NK-92 (cell line): ENCODE measurements around the gene SERPINB13.

ENCODE experiments used
- DNase-seq: peaks from one replicate; lab custom pipeline; 2025; ENCODE audit not compliant: unreplicated experiment; lab: John Stamatoyannopoulos, UW

Gene SERPINB13

GRCh38 chr18:63586966-63587365, at the start of gene SERPINB13:
Gene SERPINB13 (plus strand): TSS chr18:63587343. CDS start chr18:63588668, 1,325 bp downstream.
- DNase-seq: no peak

- DNase-seq: no peak
These were observed 47.1 kb upstream of the SERPINB13 start for GRCh38 chr18:63539904-63540510.

- DNase-seq: no peak
These were observed 45.1 kb upstream of the SERPINB13 start, which contains the start of gene SERPINB12 for GRCh38 chr18:63542069-63542468. Gene SERPINB12 (plus strand): TSS chr18:63542369. CDS start chr18:63556160, 13,791 bp downstream.

- DNase-seq: no peak
These were observed 43.1 kb upstream of the SERPINB13 start for GRCh38 chr18:63544017-63544416.

GRCh38 chr18:63545000-63545399, 42.1 kb upstream of the SERPINB13 start:
- DNase-seq: no peak

- DNase-seq: no peak
These were observed 37.1 kb upstream of the SERPINB13 start for GRCh38 chr18:63550068-63550467.

GRCh38 chr18:63551769-63552168, 35.4 kb upstream of the SERPINB13 start:
- no peak for DNase-seq

DNA sequence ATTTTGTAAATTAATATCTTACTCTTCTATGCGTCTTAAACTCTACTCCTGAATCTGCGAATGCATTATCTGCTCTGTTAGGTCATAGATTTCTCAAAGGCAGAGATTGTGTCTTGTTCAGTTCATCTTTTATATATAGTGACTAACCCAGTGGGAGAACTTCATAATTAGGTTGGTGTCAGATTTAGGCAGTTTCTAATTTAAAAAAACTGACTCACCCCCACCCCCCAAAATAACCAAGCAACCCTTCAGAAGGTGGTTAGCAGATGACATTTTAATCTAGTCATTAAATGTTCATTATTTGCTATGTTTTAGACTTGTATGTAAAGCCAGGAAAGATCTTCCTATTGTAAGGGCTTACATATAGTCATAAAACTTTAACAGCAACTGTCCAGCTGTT, 34.6 kb upstream of the SERPINB13 start:
- no peak for DNase-seq

DNA sequence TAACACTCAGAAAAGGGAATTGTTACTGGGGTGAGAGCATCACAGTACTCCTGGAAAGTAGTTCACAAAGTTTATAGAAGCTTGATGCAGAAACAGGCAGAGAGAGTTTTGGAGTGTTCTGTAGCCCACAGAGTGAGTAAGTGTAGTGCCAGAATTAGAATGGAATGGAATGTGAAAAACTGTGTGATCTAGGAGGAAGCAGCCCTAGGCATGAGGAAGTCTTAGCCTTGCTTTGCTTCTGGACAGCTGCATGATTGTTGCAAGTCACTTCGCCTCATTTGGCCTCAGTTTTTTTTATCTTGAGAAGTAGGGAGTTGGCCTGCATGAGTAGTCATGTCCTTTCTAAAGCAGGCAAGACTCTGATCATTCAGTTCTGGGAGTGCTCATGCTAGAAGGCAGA, 34.1 kb upstream of the SERPINB13 start:
- no peak for DNase-seq

DNA sequence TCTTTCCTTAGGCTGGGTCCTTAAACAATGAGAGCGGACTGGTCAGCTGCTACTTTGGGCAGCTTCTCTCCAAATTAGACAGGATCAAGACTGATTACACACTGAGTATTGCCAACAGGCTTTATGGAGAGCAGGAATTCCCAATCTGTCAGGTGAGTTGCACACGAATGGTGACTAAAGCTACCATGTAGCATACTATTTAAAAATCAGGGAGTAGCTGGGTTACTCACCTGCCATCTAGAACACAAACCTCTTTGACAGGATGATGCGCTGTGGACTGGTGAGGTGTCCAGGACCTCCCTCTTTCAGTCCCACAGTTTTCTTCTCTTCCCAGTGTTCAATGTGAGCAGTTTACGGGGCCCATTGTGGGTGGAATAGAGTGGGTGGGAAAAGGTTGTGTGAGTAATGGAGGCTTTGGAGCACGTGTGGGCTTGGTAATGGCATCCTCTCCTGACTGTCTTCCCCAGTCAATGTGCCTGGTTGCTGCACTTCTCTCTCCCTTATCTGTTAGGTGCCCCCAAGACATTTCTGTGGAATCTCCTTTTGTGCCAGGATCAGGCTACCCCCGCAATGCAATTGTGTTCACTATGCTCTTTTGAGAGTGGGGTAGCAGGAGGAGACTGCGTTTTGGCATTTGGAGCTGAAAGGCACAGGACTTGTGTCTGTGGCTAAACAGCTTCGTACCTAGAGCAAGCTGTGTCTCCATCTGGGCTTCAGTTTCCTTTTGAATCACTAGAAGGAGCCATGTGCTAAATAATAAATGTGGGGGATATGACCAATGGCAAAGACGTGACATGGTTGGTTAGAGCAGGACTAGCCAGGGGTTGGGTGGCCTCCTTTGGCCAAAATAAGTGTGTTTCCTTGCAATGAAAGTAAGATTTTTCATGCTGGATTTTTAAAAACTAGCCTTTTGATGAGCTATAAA, 27.3 kb upstream of the SERPINB13 start:
- DNase-seq: no peak

- DNase-seq: no peak
These were observed 24.9 kb upstream of the SERPINB13 start for GRCh38 chr18:63562284-63562683.

DNA sequence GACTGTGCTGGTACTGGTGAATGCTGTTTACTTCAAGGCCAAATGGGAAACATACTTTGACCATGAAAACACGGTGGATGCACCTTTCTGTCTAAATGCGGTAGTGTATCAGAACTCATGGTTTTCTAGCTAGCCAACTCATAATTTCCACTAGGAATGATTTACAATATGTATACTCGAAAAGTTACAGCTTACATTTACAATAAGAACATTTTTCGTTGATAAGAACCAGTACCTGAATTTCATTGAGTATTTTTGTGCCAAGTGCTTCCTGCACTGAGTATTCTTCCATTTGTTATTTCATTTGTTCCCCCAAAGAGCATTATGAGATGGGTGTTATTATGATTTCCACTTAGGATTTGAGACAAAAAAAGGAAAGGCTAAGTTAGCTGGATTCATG, 23.1 kb upstream of the SERPINB13 start:
- no peak for DNase-seq

- DNase-seq: no peak
These were observed 22.6 kb upstream of the SERPINB13 start for GRCh38 chr18:63564561-63564960.

DNA sequence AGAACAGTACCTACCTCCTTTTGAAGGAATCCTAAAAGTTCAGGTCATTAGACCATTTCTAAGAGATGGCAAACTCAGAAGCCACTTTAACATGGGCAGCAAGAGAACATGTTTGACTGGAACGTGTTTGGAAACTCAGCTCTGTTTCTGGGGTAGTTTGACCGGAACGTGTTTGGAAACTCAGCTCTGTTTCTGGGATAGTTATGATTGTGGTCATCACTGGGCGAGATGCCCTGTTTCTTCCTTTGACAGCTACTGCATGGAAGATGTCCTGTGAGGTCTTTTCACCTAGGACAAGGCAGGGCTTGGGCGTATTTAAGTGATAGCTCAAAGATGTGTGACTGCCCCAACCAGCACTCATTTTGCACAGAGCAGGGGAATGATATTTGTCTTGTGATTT, 19.9 kb upstream of the SERPINB13 start:
- DNase-seq: no peak

DNA sequence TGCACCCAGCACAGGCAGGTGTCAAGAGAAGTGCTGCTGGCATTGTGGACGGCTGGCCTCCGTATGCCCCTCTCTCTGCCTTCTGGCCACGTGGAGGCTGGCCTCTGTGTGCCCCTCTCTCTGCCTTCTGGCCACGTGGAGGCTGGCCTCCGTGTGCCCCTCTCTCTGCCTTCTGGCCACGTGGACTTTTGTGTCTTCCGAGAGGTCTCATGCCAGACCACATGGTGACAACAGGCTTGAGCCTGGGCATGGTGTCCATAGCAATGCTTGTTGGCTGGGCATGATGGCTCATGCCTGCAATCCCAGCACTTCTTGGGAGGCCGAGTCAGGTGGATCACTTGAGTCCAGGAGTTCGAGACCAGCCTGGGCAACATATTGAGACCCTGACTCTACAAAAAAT, 19.3 kb upstream of the SERPINB13 start:
- DNase-seq: no peak

GRCh38 chr18:63570721-63571120, 16.4 kb upstream of the SERPINB13 start:
- no peak for DNase-seq

DNA sequence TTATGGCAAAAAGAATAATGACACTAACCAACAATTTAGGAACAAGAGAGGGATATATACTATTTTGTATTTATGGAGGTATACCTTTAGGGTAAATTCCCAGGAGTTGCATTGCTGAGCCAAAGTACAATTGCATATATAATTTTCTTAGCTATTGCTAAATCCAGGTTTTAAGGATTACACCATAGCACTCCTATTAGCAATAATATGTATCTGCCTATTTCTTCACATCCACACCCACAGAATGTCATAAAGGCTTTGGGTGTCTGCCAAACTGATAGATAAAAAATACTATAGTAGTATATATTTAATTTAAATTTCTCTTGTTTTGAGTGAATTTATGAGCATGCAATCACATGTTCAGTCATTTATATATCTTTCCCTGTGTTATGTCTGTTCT, 11.5 kb upstream of the SERPINB13 start:
- DNase-seq: no peak

DNA sequence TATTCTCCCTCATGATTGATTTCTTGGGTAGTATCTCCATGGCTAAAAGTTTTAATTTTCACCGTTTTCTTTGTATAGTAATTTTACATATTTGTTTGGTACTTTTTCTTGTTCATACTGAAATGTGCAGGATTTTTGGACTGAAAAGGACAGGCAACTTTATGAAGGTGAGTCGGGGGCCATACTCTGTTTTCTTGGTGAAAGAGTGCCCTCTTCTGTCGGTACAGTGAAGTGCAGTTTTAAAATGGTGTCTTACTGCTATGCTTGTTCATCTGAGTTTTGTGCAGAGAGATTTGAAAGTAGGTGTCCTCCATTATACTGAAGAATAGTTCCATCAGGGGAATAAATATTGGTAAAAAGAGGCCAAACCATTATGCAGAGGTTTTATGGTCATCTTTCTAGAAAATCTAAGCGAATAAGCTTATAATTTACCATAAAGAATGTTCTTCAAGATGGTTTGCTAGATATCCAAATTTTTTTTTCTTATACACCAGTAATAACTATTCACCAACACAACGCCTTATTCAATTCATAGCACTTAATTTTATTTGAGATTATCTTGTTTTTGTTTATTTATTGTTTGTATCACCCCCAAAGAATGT, 8.7 kb upstream of the SERPINB13 start:
- DNase-seq: no peak

- DNase-seq: no peak
These were observed 7.5 kb upstream of the SERPINB13 start for GRCh38 chr18:63579616-63580015.

DNA sequence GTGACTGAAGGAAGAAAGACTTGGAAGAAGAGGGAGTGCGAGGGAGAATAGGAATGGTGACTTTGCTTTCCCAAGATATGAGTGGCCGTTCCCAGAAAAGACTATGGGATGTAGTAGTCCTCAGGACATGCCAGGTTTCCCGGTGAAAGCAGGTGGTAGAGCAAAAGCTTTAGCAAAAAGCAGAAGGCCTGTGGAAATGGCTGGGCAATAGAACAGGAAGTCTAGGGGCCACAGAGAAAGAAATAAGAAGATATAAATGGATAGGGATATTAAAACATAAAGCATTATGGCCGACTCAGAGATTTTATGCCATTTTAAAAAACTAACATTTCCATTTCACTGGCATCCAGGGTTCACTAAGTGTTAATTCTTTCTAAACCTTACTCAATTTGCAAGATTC, 1.2 kb upstream of the SERPINB13 start:
- DNase-seq: no peak

DNA sequence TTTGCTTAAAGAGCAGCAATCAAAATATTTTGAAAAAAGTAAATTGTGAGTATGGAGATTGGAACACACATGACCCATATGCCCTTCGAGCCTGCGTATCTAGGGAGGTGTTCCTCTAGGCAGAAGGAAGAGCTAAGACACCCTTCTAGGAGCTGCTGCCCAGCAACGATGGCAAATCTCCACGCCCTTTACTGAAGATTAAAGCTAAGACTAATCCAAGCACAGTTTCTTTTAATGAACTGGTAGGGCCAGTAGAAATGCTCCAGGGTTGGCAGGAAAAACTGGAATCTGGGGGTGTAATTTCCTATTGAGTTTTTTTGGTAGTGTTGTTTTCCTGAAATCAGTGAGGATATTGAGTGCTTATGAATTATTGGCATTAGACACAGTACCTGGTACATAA, 712 bp upstream of the SERPINB13 start:
- no peak for DNase-seq

- no peak for DNase-seq
These were observed 1.8 kb downstream of the SERPINB13 start for GRCh38 chr18:63588909-63589308.
